ENCODE data around the gene UBE2V1. TPM values are rescaled to one million over a fixed set of nuclear protein-coding genes. Genes with fewer than 3 reads are reported as not detected.

Gene UBE2V1
- total and polyA plus RNA-seq, 2 of the 13 experiments (the other 11 are each of a cell fraction or from before 2014, with no cell fraction given), result 81.3 to 132 TPM

DNA sequence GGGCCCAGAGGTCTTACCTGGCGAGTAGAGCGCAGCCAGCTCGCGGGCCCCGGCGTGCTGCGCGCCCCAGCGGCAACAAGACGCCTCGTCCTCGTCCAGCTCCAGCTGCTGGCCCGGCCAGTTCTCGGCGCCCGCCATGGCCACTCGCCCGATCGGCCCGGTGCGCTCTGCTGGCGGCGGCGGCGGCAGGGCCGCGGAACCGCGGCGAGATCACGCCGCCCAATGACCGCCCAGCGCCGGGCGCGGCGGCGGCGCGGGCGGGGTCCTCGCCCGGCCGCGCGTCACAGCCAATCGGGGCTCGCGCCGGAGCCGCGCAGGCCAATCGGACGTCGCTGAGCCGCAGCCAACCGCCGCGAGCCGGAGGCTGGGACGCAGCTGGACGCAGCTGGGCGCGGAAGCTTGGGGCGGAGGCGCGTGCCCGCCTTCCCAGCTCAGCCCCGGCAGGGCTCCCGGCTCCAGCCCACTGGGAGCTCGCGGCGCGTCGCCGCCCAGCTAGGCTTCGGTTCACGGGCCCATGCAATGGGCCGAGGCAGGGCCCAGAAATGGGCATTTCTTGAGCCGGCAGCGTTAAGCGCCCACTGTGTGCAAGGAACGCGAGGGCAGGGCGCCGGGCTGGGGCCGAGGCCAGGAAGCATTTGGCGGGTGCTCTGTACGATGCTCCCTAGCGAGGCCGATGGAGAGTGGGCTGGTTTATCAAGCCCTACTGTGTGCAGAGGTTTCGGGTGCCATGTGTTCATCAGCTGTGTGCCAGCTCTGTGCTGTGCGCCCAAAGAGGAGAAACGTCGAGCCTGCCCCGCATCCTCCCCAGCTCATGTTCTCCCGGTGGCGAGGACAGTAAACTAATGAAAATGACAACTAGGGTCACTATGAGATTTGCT is 40.8 kb upstream of the UBE2V1 start, which contains the start of gene PEDS1 (continued):
- TF ChIP-seq, protein P1, sequence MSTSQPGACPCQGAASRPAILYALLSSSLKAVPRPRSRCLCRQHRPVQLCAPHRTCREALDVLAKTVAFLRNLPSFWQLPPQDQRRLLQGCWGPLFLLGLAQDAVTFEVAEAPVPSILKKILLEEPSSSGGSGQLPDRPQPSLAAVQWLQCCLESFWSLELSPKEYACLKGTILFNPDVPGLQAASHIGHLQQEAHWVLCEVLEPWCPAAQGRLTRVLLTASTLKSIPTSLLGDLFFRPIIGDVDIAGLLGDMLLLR (CRISPR knock-in tag; IDR thresholded peaks at IDR 0.05), result peak; percentile 96
- TF ChIP-seq AKAP8 (CRISPR knock-in tag; IDR thresholded peaks at IDR 0.05), result no peak
- TF ChIP-seq, protein P2, sequence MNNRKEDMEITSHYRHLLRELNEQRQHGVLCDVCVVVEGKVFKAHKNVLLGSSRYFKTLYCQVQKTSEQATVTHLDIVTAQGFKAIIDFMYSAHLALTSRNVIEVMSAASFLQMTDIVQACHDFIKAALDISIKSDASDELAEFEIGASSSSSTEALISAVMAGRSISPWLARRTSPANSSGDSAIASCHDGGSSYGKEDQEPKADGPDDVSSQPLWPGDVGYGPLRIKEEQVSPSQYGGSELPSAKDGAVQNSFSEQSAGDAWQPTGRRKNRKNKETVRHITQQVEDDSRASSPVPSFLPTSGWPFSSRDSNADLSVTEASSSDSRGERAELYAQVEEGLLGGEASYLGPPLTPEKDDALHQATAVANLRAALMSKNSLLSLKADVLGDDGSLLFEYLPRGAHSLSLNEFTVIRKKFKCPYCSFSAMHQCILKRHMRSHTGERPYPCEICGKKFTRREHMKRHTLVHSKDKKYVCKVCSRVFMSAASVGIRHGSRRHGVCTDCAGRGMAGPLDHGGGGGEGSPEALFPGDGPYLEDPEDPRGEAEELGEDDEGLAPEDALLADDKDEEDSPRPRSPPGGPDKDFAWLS (CRISPR knock-in tag; IDR thresholded peaks at IDR 0.05; ENCODE audit: borderline replicate concordance), result peak; percentile 84; the same call in 1 of the 2 replicates
- TF ChIP-seq GATA4 (IDR thresholded peaks at IDR 0.05; ENCODE audit: borderline replicate concordance, low read depth), result peak; percentile 51; the same call in 1 of the 2 replicates
- peak; percentile 54 for TF ChIP-seq ZBED4 (CRISPR knock-in tag; IDR thresholded peaks at IDR 0.05; ENCODE audit: borderline replicate concordance)
- peak; percentile 53; the same call in 1 of the 2 replicates for TF ChIP-seq TRAFD1 (CRISPR knock-in tag; IDR thresholded peaks at IDR 0.05; ENCODE audit: borderline replicate concordance)
- TF ChIP-seq NFKBIZ (CRISPR knock-in tag; IDR thresholded peaks at IDR 0.05), result peak; percentile 88
- TF ChIP-seq, protein P3, sequence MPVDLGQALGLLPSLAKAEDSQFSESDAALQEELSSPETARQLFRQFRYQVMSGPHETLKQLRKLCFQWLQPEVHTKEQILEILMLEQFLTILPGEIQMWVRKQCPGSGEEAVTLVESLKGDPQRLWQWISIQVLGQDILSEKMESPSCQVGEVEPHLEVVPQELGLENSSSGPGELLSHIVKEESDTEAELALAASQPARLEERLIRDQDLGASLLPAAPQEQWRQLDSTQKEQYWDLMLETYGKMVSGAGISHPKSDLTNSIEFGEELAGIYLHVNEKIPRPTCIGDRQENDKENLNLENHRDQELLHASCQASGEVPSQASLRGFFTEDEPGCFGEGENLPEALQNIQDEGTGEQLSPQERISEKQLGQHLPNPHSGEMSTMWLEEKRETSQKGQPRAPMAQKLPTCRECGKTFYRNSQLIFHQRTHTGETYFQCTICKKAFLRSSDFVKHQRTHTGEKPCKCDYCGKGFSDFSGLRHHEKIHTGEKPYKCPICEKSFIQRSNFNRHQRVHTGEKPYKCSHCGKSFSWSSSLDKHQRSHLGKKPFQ (CRISPR knock-in tag; IDR thresholded peaks at IDR 0.05; ENCODE audit: insufficient replicate concordance), result peak; percentile 98
- no peak for TF ChIP-seq EZH2 (conservative IDR thresholded peaks at IDR 0.05; ENCODE audit: low read depth, low read length)
- peak; percentile 87; the same call in 1 of the 2 replicates for TF ChIP-seq ZNF766 (CRISPR knock-in tag; IDR thresholded peaks at IDR 0.05; ENCODE audit: borderline replicate concordance)
- TF ChIP-seq HCFC1 (IDR thresholded peaks at IDR 0.05; ENCODE audit: low read depth, low read length), result no peak
- TF ChIP-seq ZNF263 (CRISPR knock-in tag; IDR thresholded peaks at IDR 0.05), result peak; percentile 40
- TF ChIP-seq, protein P4, sequence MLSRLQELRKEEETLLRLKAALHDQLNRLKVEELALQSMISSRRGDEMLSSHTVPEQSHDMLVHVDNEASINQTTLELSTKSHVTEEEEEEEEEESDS (CRISPR knock-in tag; IDR thresholded peaks at IDR 0.05; ENCODE audit: borderline replicate concordance), result peak; percentile 85
- TF ChIP-seq ZNF20 (CRISPR knock-in tag; IDR thresholded peaks at IDR 0.05), result no peak; the same call in 1 of the 2 replicates
- no peak for TF ChIP-seq NONO (IDR thresholded peaks at IDR 0.05)
- peak; percentile 91 for TF ChIP-seq NONO (CRISPR knock-in tag; conservative IDR thresholded peaks at IDR 0.05)
